LNCAP (cell line): ENCODE measurements around the gene PRKCZ.

Experiments used
- TF ChIP-seq, protein P1 (sequence below): fragments of 450-650 bp; IDR thresholded peaks from 2 replicates; pipeline ENCODE4 v1.5.1; 2017; ENCODE audit warnings: mild to moderate bottlenecking

Gene PRKCZ

DNA sequence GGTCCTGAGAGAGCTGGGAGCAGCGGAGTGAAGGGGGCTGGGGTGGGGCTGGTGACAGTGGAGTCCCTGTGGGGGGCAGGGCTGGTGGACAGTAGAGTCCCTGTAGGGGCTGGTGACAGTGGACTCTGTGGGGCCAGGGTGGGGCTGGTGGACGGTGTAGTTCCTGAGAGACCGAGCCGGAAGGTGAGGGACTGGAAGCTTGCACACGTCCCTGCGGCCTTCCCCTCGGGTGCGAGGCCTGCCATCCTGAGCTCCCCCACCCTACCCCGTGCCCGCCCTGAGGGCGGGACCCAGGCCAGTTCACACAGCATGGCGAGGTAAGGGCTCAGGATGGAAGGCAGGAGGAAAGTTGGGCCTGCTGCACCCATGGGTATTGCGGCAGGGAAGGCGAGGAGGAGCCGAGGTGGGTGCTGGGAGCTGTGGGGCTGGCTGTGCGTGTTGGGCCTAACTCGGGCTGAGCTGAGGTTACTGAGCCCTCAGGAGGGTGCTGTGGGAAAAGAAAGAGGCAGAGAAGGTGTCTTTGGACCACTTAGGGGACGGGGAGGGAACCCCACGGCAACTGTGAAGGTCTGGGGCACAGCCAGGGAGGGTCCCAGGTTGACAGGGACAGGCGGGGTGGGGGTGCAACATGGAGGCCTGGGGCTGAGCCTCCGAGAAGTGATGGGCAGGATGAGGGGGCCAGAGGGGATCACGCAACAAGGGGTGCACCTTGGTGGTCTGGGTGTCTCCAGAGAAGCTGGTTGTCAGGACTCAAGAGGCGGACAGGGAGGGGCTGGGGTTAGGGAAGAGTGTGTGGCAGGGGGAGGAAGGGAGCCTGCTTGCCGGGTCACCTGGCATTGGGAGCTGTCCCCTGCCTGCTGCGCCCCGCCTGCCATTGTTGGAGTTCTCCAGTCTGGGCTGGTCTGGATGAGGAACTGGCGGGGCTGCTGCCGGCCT is 60.8 kb downstream of the PRKCZ start:
- TF ChIP-seq, protein P1, sequence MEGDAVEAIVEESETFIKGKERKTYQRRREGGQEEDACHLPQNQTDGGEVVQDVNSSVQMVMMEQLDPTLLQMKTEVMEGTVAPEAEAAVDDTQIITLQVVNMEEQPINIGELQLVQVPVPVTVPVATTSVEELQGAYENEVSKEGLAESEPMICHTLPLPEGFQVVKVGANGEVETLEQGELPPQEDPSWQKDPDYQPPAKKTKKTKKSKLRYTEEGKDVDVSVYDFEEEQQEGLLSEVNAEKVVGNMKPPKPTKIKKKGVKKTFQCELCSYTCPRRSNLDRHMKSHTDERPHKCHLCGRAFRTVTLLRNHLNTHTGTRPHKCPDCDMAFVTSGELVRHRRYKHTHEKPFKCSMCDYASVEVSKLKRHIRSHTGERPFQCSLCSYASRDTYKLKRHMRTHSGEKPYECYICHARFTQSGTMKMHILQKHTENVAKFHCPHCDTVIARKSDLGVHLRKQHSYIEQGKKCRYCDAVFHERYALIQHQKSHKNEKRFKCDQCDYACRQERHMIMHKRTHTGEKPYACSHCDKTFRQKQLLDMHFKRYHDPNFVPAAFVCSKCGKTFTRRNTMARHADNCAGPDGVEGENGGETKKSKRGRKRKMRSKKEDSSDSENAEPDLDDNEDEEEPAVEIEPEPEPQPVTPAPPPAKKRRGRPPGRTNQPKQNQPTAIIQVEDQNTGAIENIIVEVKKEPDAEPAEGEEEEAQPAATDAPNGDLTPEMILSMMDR, result no peak

DNA sequence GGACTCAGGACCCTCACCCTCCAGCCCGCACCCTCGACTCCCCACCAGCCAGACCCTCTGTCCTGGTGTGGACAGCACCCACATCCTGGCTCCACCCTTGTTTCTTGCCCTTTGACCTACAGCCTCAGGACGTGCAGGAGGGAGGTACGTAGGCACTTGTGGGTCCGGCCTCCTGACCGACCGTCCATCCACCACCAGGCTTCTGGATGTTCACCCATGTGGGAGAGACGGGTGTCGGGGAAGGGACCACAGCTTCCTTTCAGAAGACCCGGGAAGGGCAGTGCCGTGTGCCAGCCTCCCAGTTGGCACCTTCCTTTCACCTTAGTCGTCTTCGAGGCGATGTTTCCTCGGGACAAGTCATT is 61.4 kb downstream of the PRKCZ start:
- TF ChIP-seq, protein P1, result no peak

DNA sequence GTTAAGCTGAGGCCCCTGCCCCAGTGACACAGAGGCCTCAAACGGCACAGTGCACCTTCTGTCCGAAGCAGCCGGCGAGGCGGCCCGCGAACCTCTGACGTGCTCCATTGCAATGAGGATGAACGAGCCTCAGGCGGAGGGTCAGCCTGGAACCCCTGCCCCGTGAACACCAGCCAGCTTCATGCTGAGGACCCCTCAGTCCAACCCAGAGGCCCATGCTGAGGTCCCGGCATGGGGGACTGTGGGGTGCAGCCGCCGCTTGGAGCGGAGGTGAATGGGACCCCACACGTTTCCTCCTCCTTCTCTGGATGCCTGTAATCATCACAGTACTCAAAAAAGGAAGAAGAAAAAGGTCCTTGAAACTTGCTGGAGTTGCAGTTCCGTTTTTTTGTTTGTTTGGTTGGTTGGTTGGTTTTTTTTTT is 62.1 kb downstream of the PRKCZ start:
- TF ChIP-seq, protein P1, result no peak

DNA sequence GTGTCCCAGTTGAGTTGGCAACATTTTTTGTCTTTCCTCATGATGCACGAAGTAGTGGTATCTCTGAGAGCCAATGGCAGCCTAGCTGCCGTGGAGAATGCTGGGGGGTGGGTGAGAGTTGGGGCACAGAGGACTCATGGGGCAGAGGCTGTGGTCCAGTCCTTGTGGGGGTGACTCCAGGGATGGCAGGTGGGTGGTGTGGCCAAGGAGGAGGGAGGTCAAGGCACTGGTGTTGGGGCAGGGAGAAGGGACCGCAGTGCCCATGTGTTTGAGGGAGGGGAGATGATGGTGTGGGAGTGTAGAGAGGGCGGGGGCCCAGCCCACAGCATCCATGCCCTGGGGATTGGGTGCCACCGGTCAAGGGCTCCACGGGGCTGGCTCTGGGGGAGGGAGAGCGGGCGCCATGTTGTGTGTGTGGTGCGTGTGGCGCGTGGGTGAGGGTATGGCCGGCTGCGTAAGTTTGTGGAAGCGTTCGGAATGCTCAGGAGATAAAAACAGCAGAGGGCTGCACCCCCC is 63.5 kb downstream of the PRKCZ start:
- TF ChIP-seq, protein P1, result no peak

DNA sequence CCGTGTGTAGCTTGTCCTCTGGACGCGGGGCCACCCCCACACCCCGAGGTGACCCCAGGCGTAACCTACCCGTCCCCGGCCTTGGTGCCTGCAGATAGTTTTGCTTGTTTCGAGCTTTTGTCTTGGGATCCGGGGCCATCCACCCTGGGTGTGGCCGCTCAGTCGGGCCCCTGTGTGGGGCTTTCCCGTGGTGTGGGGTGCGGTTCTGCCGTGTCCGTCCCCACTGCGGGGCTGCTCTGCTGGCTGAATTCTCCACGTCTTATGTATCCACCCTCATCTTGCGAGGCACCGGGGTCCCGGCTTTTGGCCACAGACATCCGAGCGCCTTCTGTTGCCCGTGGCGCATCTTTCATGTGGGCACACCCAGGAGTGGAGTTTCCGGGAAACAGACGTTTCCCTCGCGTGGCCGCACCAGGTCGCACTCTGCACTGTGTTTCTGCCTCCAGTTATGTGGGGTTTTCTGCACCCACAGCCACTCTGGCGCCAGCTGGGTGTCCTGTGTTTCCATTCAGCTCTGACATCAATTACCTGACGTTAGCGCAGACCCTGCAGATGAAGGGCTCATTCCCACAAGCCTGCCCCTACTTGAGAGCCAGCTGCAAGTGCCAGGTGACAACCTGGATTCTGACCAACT is 64.9 kb downstream of the PRKCZ start:
- TF ChIP-seq, protein P1, result no peak

DNA sequence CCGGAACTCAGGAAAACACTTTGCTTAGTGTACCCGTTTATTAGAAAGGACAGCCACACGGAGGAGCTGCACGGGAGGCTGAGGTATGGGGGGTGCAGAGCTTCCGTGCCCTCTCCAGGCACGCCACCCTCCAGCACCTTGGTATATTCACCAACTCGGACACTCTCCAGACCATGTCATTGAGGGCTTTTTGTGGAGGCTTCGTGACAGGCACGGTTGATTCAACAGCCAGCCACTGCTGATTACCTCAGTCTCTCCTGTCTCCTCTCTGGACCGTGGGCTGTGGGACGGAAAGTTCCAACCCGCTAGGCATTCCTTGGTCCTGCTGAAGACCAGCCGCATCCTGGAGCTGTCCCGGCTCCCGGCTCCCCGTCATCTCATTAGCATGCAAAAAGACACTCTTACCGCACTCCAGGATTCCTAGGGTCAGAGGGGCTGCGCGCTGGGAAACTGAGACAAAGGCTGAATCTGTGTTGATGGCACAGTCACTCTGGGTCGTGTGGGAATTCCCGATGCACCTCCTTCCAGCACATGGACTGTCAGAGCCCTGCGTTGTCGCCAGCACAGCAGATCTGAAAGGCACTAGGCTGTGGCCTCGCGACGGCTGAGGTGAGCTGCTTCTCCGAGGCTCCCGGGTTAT is 65.6 kb downstream of the PRKCZ start:
- TF ChIP-seq, protein P1, result no peak

DNA sequence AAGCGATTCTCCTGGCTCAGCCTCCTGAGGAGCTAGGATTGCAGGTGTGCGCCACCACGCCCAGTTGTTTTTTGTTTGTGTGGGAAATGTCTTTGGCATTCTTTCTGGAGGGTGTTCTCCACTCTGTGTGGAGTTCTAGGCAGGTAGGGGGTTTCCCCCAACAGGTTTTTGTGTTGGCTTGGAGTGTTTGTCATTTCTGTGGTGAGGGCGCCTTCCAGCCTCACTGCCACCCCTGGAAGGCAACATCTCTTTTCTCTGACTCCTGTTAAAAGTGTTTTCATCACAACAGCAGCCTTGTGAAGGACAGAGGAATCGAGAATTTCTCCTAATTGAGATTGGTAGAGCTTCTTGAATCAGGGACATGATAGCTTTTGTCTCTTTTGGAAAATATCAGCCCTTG is 69.7 kb downstream of the PRKCZ start:
- TF ChIP-seq, protein P1, result no peak
